Measurements from ENCODE around the gene CDCA3.
A peak's percentile ranks its signal among the peaks of the same experiment; 100 is the strongest.
"Not testable (repeated sequence)": the region's sequence is repeated elsewhere in the genome, so short reads cannot be mapped to it uniquely, and the experiment has no call there.

The CDCA3 gene

GRCh38 chr12:6872073-6873048 lies 21.3 kb upstream of the CDCA3 start:
- DNase-seq, result peak; percentile 34

GRCh38 chr12:6871052-6871957 lies 20.2 kb upstream of the CDCA3 start:
- DNase-seq, result no peak

- DNase-seq, result not testable (repeated sequence)
Measured at GRCh38 chr12:6870304-6870703, 19.2 kb upstream of the CDCA3 start.

- DNase-seq, result peak; percentile 27
Measured at GRCh38 chr12:6869049-6870021, 18.2 kb upstream of the CDCA3 start.

GRCh38 chr12:6868211-6869048 lies 17.3 kb upstream of the CDCA3 start:
- DNase-seq, result no peak

GRCh38 chr12:6867413-6868210 lies 16.5 kb upstream of the CDCA3 start, which contains the start of gene TPI1:
TSS of gene TPI1 (plus strand) at chr12:6867531. CDS start at chr12:6867567, 36 bp downstream.
- DNase-seq, result peak; percentile 48

GRCh38 chr12:6866920-6867412 lies 15.9 kb upstream of the CDCA3 start:
- no peak for DNase-seq

GRCh38 chr12:6866163-6866919 lies 15.3 kb upstream of the CDCA3 start:
- no peak for DNase-seq

GRCh38 chr12:6865307-6865706 lies 14.2 kb upstream of the CDCA3 start:
- not testable (repeated sequence) for DNase-seq

- no peak for DNase-seq
Measured at GRCh38 chr12:6863586-6864321, 12.7 kb upstream of the CDCA3 start.

GRCh38 chr12:6863033-6863432 lies 11.9 kb upstream of the CDCA3 start:
- no peak for DNase-seq

GRCh38 chr12:6861391-6861790 lies 10.3 kb upstream of the CDCA3 start:
- DNase-seq, result no peak

- no peak for DNase-seq
Measured at GRCh38 chr12:6860942-6861341, 9.9 kb upstream of the CDCA3 start.

GRCh38 chr12:6860116-6860515 lies 9.0 kb upstream of the CDCA3 start:
- DNase-seq, result no peak

- no peak for DNase-seq
Measured at GRCh38 chr12:6858799-6859198, 7.7 kb upstream of the CDCA3 start.

GRCh38 chr12:6855322-6855721 lies 4.2 kb upstream of the CDCA3 start:
- no peak for DNase-seq

GRCh38 chr12:6854036-6854435 lies 3.0 kb upstream of the CDCA3 start:
- no peak for DNase-seq

- no peak for DNase-seq
Measured at GRCh38 chr12:6853626-6854025, 2.5 kb upstream of the CDCA3 start.
